Measurements from ENCODE around the gene TRPM2.

The TRPM2 gene

GRCh38 chr21:44436958-44437357 is 83.5 kb downstream of the TRPM2 start:
- TF ChIP-seq CTCF (conservative IDR thresholded peaks at IDR 0.05; ENCODE audit: low read depth, low read length), result no peak
- DNase-seq (ENCODE audit: low read depth), result no peak

GRCh38 chr21:44437371-44437695 is 83.9 kb downstream of the TRPM2 start:
- no peak for TF ChIP-seq CTCF (conservative IDR thresholded peaks at IDR 0.05; ENCODE audit: low read depth, low read length)
- no peak overlapping the region for H3K4me3 ChIP-seq (ENCODE audit: low read depth, low read length)
- DNase-seq (ENCODE audit: low read depth), result no peak

More at GRCh38 chr21:44436958-44437357, 83.5 kb downstream of the TRPM2 start:
- no peak overlapping the region for H3K4me3 ChIP-seq (ENCODE audit: low read depth, low read length)

GRCh38 chr21:44437696-44438431 is 84.4 kb downstream of the TRPM2 start:
- no peak for TF ChIP-seq CTCF (conservative IDR thresholded peaks at IDR 0.05; ENCODE audit: low read depth, low read length)
- H3K4me3 ChIP-seq (ENCODE audit: low read depth, low read length), result no peak overlapping the region
- no peak for DNase-seq (ENCODE audit: low read depth)

- no peak for TF ChIP-seq CTCF (conservative IDR thresholded peaks at IDR 0.05; ENCODE audit: low read depth, low read length)
- no peak overlapping the region for H3K4me3 ChIP-seq (ENCODE audit: low read depth, low read length)
- no peak for DNase-seq (ENCODE audit: low read depth)
Observed at GRCh38 chr21:44438531-44439210, 85.2 kb downstream of the TRPM2 start.

GRCh38 chr21:44439211-44439600 is 85.8 kb downstream of the TRPM2 start:
- DNase-seq (ENCODE audit: low read depth), result no peak
- no peak for TF ChIP-seq CTCF (conservative IDR thresholded peaks at IDR 0.05; ENCODE audit: low read depth, low read length)
- H3K4me3 ChIP-seq (ENCODE audit: low read depth, low read length), result no peak overlapping the region

- no peak overlapping the region for H3K4me3 ChIP-seq (ENCODE audit: low read depth, low read length)
- DNase-seq (ENCODE audit: low read depth), result no peak
- no peak for TF ChIP-seq CTCF (conservative IDR thresholded peaks at IDR 0.05; ENCODE audit: low read depth, low read length)
Observed at GRCh38 chr21:44440241-44441040, 87.0 kb downstream of the TRPM2 start.
